ENCODE data around the gene CCL4.
"Not testable (repeated sequence)": the region's sequence is repeated elsewhere in the genome, so short reads cannot be mapped to it uniquely, and the experiment has no call there.

The CCL4 gene

DNA sequence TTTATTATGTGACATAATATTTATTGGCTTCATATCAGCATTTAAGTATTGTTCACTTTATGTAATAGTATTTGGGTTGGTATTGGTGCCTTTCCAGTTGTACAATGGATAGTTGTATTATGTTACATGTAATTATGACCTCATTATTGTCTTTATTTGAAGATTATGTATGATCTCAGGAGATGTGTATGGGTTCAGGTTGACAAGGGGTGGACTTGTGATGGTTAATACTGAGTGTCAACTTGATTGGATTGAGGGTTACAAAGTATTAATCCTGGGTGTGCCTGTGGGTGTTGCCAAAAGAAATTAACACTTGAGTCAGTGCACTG is 12.0 kb downstream of the CCL4 start:
- H3K36me3 Mint-ChIP-seq, H3K27me3 Mint-ChIP-seq, CTCF ChIA-PET, H3K4me1 Mint-ChIP-seq, H3K9me3 Mint-ChIP-seq, H3K27ac Mint-ChIP-seq, DNase-seq, H3K4me3 Mint-ChIP-seq: not testable (repeated sequence)

DNA sequence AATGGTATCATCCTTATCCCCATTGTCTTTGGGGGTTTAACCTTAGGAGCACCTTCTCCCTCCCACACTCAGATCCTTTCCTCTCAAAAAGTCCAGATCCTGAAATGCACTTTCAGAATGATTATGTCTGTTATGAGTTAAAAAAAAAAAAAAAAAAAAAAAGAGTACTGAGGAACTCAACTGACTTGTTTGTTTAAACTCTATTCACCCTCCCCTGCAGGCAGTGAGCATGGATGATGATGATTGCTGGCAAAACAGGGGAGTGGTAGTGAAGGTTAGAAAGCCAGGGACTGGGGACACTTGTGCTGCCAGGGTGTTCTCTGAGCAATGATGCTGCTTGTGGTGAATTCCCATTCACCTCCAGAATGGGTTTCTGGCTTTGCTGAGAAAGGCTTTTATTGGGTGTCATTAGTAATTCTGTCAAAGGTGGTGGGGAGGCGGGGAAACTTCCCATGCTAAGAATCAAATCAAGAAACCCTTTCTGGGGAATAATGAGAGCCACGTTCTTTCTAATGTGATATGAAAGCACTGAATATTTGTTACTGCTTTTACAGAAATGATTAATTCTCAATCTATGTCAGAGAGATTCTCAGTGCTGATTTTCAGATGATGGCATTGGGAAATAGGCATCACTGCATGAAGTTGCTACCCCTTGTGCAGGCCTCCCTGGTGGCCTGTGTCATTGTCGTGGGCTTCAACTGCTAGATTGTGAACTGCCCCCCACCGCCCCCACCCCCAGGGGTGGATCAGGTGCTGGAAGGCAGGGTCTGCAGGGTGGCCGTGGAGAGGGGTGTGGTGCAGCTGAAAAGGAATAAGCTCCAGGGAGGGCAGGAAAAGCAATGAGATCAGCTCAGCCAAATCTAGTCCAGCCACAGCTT is 14.1 kb downstream of the CCL4 start:
- no peaks in the 10 kb centered on the region for H3K9me3 Mint-ChIP-seq
- H3K4me3 Mint-ChIP-seq: no peak overlapping the region
- no peaks in the 10 kb centered on the region for H3K36me3 Mint-ChIP-seq
- no peaks in the 10 kb centered on the region for H3K4me1 Mint-ChIP-seq
- CTCF ChIA-PET: interaction anchor here (1.0 to 1.6 kb wide), 4 partner anchors 31 to 142 kb away, joined by 3 to 9 read pairs (median 4); no protein-coding TSS in a partner anchor
- H3K27me3 Mint-ChIP-seq: peaks cover 12% of the 10 kb centered on the region
- no peak overlapping the region for H3K27ac Mint-ChIP-seq
- DNase-seq: no peak

DNA sequence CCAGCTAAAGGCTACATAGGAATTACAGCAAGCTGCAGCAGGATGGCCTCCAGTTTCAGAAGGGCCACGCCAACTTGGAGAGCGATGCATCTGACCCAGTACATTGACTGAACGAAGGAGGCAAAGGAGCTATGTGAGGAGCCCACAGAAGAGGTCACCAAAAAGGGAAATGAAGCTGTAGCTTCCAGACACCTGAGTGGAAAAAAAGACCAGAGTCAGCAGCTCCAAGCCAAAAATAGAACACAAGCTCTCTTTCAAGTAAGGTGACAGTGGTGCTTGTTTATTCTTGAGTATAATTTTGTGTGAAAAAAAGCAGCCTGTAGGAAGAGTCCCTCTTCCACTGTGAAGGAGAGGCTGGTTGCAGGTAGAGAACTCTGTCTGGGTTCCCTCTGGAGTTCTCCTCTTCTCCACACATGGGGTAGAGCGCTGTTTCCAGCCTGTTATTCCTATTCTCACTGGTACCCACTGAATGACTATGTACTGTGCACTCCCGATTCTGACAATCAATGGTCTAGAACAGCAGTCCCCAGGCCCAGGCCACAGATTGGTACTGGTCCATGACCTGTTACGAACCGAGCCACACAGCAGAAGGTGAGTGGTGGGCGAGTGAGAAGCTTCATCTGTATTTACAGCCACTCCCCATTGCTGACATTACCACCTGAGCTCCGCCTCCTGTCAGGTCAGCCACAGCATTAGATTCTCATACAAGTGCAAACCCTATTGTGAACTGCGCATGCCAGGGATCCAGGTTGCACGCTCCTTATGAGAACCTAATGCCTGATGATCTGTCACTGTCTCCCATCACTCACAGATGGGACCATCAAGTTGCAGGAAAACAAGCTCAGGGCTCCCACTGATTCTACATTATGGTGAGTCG is 15.1 kb downstream of the CCL4 start:
- no peak overlapping the region for H3K27ac Mint-ChIP-seq
- H3K9me3 Mint-ChIP-seq: no peaks in the 10 kb centered on the region
- H3K4me3 Mint-ChIP-seq: no peak overlapping the region
- H3K4me1 Mint-ChIP-seq: no peaks in the 10 kb centered on the region
- DNase-seq: no peak
- CTCF ChIA-PET: interaction anchor here (1.3 to 1.6 kb wide), 3 partner anchors 30 to 143 kb away, joined by 3 to 9 read pairs (median 5); no protein-coding TSS in a partner anchor
- H3K36me3 Mint-ChIP-seq: no peaks in the 10 kb centered on the region
- peaks cover 12% of the 10 kb centered on the region for H3K27me3 Mint-ChIP-seq

DNA sequence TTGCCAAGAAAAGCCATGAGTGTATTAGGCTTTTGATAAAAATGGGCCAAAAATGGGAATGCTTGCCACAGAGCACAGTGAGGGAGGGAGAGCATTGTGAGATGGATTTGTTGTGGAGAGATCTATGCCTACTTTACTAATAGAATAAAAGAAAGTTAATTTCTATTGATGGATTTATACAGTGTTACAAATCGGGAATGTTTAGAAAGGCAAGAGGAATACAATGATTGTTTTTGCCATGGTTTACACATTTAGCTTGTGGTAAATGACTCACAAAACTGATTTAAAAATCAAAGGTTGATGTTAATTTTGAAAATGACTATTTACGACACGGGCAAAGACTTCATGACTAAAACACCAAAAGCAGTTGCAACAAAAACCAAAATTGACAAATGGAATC is 16.6 kb downstream of the CCL4 start:
- CTCF ChIA-PET: no interaction called here

DNA sequence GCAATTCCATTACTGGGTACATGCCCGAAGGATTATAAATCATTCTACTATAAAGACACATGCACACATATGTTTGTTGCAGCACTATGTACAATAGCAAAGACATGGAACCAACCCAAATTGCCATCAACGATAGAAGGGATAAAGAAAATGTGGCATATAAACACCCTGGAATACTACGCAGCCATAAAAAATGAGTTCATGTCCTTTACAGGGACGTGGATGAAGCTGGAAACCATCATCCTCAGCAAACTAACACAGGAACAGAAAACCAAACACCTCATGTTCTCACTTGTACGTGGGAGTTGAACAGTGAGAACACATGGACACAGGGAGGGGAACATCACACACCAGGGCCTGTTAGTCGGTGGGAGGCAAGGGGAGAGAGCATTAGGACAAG is 17.5 kb downstream of the CCL4 start:
- DNase-seq, H3K27ac Mint-ChIP-seq, H3K4me3 Mint-ChIP-seq, CTCF ChIA-PET, H3K4me1 Mint-ChIP-seq, H3K9me3 Mint-ChIP-seq, H3K36me3 Mint-ChIP-seq: not testable (repeated sequence)
- H3K27me3 Mint-ChIP-seq: peaks cover 12% of the 10 kb centered on the region

More for the DNA sequence above, 16.6 kb downstream of the CCL4 start:
- Mint-ChIP-seq H3K27ac (no peak overlapping the region), H3K36me3 (no peaks in the 10 kb centered on the region), H3K4me1 (no peaks in the 10 kb centered on the region), H3K9me3 (peaks cover under 1% of the 10 kb centered on the region), H3K4me3 (no peak overlapping the region), H3K27me3 (peaks cover 12% of the 10 kb centered on the region)
- no peak for DNase-seq

DNA sequence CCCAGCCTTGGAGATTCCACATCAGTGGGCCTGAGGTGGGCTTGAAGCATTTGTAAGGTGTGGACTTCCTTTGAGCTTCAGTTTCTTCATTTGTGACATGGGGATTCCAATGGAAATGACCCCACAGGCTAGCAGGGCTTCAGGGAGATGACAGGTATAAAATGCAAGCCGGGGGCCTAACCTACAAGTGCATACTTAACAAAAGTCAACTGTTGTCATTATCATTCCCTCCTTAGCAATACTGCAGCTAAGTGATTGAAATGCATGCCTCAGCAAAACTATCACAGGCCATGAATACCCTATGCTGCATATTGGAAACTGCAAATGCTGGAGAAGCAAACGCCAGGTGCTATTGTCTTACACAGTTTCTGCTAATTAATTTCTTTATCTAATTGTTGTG is 19.8 kb downstream of the CCL4 start:
- CTCF ChIA-PET: no interaction called here
- H3K4me1 Mint-ChIP-seq: no peaks in the 10 kb centered on the region
- no peak overlapping the region for H3K4me3 Mint-ChIP-seq
- H3K36me3 Mint-ChIP-seq: no peaks in the 10 kb centered on the region
- peaks cover 14% of the 10 kb centered on the region for H3K27me3 Mint-ChIP-seq
- H3K9me3 Mint-ChIP-seq: peaks cover 11% of the 10 kb centered on the region
- no peak for DNase-seq
- no peak overlapping the region for H3K27ac Mint-ChIP-seq

DNA sequence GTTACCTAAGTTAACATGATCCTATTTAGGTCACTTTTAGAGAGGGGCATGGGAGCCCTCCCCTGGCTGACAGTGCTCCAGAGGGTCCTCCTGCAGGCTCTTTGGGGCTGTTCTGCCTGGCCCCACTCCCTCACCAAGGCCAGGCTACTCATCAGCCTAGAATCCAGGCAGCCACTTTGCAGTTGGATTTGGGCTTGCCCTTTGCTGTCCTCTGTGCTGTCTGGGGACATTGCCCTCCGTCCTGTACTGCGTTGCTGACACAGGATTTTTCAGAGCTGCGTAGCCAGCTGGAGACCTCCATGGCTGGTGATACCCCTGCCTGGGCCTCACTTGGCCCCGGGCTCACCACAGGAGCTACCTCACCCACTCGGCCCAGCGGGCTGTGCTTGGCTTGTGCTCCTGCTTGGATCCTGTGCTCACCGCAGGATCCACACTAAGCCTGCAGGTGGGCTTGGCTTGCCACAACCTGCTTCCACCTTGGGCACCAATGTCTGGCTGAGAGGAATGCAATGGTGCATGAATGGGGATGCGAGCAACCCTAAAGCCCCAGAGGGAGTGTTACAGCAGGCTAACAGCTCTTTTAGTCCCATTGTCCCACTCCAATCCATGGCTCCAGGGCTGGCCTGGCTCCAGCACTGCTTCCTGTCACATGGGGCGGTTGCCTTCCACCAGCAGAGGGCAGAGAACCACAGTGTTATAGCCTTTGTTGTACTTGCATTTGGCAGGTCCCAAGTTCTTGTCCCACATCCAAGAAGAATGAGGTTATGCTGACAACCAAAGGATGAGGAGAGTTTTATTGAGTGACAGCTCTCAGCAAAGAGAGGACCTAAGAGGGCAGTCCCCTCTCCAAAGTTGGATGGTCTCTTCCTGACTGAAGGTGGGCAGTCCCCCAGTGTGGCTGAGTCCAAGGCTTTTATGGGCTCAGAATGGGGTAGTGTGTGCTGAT is 21.5 kb downstream of the CCL4 start:
- Mint-ChIP-seq H3K4me1 (no peaks in the 10 kb centered on the region), H3K27ac (no peak overlapping the region), H3K4me3 (no peak overlapping the region), H3K27me3 (peaks cover 9% of the 10 kb centered on the region), H3K36me3 (no peaks in the 10 kb centered on the region), H3K9me3 (peaks cover 11% of the 10 kb centered on the region)
- CTCF ChIA-PET: no interaction called here
- no peak for DNase-seq

DNA sequence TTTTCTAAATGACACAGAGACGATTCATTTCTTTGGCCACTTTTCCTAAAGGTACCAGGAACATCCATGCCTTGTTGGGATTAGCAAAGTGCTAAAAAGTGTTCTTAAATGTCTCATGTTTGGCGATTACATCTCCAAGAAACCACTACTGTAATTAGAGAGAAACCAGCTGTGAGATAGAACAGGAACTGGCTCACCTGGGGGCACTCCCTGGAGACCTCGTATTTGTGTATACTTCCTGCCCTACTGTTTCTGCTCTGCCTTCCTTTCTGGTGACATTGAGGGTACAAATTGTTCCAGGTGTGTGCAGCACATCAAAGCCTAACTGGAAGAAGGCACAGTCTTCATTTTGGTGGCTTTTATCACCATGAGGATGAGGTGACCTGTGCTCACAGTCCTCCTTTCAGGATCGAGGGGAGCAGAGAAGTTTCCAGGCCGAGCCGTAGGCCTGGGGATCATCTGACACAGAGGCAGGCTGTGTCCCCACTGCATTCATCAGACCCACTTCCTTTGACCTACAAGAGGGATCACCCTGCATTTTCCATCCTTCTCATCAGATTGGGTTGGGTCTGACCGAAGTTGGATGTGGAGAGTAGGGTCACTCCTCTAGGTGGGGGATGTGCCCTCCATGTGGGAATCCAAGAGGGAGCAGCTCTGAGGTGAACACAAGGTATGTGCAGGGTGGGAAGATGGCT is 23.7 kb downstream of the CCL4 start:
- H3K27me3 Mint-ChIP-seq: peaks cover 9% of the 10 kb centered on the region
- H3K9me3 Mint-ChIP-seq: peaks cover 11% of the 10 kb centered on the region
- H3K27ac Mint-ChIP-seq: no peak overlapping the region
- CTCF ChIA-PET: no interaction called here
- no peaks in the 10 kb centered on the region for H3K36me3 Mint-ChIP-seq
- H3K4me3 Mint-ChIP-seq: no peak overlapping the region
- H3K4me1 Mint-ChIP-seq: no peaks in the 10 kb centered on the region
- no peak for DNase-seq

DNA sequence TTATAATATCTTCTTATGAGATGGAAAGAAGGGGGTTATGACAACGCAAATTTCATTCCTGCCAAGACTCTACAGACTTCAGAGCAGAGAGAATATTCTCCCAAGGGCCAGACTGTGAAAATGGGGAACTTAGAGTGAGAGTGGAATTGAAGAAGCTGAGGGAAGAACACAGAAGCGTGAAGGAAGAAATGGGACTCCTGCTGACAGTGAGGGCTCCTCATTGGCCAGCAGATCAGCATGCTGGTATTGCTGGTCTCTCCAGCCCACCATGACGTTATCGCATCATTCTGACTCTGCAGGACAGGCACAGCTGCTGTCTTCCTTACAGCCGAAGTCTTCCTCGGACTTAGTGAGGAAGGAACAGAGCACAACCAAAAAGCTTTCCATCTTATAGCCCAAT is 24.3 kb downstream of the CCL4 start:
- Mint-ChIP-seq H3K4me3 (no peak overlapping the region), H3K27me3 (peaks cover 9% of the 10 kb centered on the region), H3K27ac (no peak overlapping the region), H3K36me3 (no peaks in the 10 kb centered on the region), H3K9me3 (peaks cover 11% of the 10 kb centered on the region), H3K4me1 (no peaks in the 10 kb centered on the region)
- DNase-seq: no peak
- CTCF ChIA-PET: no interaction called here

DNA sequence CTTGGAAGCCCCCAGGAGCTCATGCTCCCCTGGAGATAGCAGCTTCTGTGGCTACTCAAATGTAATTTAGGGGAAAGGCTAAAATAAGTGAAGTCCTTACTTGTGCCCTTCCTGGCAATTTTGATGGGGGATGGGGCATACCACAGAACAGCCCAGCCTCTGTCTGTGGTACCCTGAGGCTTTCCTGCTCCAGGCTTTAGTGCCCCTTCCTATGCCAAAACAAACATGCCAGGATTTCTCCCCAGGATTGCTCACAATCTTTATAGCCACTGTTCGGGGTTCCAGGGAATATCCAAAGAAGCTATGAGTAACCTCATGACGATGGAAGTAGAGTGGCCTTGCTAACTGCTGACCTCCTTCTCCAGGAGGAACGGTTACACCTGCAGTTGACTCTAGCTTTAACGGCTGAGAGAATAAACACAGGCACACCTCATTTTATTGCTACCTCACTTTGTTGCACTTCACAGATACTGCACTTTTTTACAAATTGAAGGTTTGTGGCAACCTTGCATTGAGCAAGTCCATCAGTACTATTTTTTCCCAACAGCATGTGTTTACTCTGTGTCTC is 24.9 kb downstream of the CCL4 start:
- H3K36me3 Mint-ChIP-seq: no peaks in the 10 kb centered on the region
- peaks cover 9% of the 10 kb centered on the region for H3K27me3 Mint-ChIP-seq
- CTCF ChIA-PET: no interaction called here
- no peaks in the 10 kb centered on the region for H3K4me1 Mint-ChIP-seq
- H3K4me3 Mint-ChIP-seq: no peak overlapping the region
- no peak overlapping the region for H3K27ac Mint-ChIP-seq
- no peak for DNase-seq
- peaks cover 11% of the 10 kb centered on the region for H3K9me3 Mint-ChIP-seq

DNA sequence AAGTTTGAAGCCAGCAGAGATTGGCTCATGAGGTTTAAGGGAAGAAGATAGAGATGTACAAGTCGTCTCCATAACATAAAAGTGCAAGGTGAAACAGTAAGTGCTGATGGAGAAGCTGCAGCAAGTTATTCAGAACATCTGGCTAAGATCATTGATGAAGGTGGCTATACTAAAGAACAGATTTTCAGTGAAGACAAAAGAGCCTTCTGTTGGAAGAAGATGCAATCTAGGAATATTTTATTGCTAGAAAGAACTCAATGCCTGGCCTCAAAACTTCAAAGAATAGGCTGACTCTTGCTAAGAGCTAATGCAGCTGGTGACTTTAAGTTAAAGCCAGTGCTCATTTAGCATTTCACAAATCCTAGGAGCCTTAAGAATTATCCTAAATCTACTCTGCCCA is 26.0 kb downstream of the CCL4 start:
- no peak for DNase-seq
- no peak overlapping the region for H3K27ac Mint-ChIP-seq
- peaks cover 11% of the 10 kb centered on the region for H3K9me3 Mint-ChIP-seq
- CTCF ChIA-PET: interaction anchor here (1.7 kb wide), 1 partner anchor 19 kb away, joined by 5 read pairs; no protein-coding TSS in a partner anchor
- no peaks in the 10 kb centered on the region for H3K36me3 Mint-ChIP-seq
- no peaks in the 10 kb centered on the region for H3K4me1 Mint-ChIP-seq
- peaks cover 9% of the 10 kb centered on the region for H3K27me3 Mint-ChIP-seq
- no peak overlapping the region for H3K4me3 Mint-ChIP-seq

DNA sequence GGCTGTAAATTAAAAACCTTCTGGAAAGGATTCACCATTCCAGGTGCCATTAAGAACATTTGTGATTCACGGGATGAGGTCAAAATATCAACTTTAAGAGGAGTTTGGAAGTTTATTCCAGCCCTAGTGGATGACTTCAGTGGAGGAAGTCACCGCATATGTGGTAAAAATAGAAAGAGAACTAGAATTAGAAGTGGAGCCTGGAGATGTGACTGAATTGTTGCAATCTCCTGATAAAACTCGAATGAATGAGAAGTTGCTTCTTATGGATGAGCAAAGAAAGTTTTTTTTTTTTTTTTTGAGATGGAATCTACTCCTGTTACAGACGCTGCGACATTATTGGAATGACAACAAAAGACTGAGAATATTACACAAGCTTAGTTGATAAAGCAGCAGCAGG is 26.7 kb downstream of the CCL4 start:
- Mint-ChIP-seq H3K27ac (no peak overlapping the region), H3K27me3 (peaks cover 10% of the 10 kb centered on the region), H3K4me1 (no peaks in the 10 kb centered on the region), H3K9me3 (peaks cover 10% of the 10 kb centered on the region), H3K4me3 (no peak overlapping the region), H3K36me3 (no peaks in the 10 kb centered on the region)
- CTCF ChIA-PET: interaction anchor here (1.7 kb wide), 1 partner anchor 18 kb away, joined by 5 read pairs; no protein-coding TSS in a partner anchor
- DNase-seq: no peak

DNA sequence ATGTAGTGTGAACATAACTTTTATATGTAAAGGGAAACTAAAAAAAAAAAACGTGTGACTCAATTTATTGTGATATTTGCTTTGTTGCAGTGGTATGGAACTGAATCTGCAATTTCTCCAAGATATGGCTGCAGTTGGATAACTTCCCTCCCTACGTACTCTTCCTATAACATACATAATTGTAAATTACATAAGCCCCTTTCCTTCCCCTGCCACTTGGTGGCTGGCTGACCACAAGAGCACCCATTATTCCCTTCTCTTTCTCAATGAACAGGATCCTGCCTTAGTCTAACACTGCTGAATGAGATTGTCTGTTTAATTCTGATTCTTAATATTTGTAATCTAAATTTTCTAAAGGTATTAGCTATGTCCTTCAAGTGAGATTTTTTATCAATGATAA is 27.8 kb downstream of the CCL4 start:
- Mint-ChIP-seq H3K27me3 (peaks cover 18% of the 10 kb centered on the region), H3K36me3 (no peaks in the 10 kb centered on the region), H3K27ac (no peak overlapping the region), H3K4me3 (no peak overlapping the region), H3K9me3 (no peaks in the 10 kb centered on the region), H3K4me1 (no peaks in the 10 kb centered on the region)
- no peak for DNase-seq
- CTCF ChIA-PET: interaction anchor here (1.4 kb wide), 1 partner anchor 16 kb away, joined by 3 read pairs; no protein-coding TSS in a partner anchor

Data from activated naive CD4-positive, alpha-beta T cell treated with anti-CD3 and anti-CD28 coated beads, Interleukin-2, amount 10 ng/mL, durations not matched to agents 7 days and 5 days (primary cell).